ENCODE measurements around the gene NACC1. TPM values are rescaled to one million over a fixed set of nuclear protein-coding genes. Genes with fewer than 3 reads are reported as not detected.

Gene NACC1
- total and polyA plus RNA-seq, 3 donors from 2014 or later, result 38.2 to 102 (median 75.9) TPM

GRCh38 chr19:13102416-13102665 lies 15.7 kb upstream of the NACC1 start:
- H3K36me3 ChIP-seq (ENCODE audit: low read depth, missing control alignments), result no peaks in the 10 kb centered on the region
- H3K4me3 ChIP-seq, result peak overlapping the region; percentile 42 to 51
- peak overlapping the region; percentile 58 to 84 for H3K27ac ChIP-seq
- no peaks in the 10 kb centered on the region for H3K27me3 ChIP-seq
- peaks cover 22% of the 10 kb centered on the region for H3K4me1 ChIP-seq
- no peak for DNase-seq
- intact Hi-C loops (cut with DNase I; ENCODE audit: low total_unique reads), result no loop called here
- WGBS, 2 donors, result 16 to 28% methylated on average over 3 to 4 of the region's 7 CpGs
- TF ChIP-seq POLR2A (IDR thresholded peaks at IDR 0.05) (no peak), CTCF (IDR thresholded peaks at IDR 0.05) (no peak)
- no peaks in the 10 kb centered on the region for H3K9me3 ChIP-seq

GRCh38 chr19:13102666-13103580 lies 15.1 kb upstream of the NACC1 start, which contains the start of gene LYL1:
Gene LYL1, minus strand, starts transcription at chr19:13102858. Its CDS starts 1,687 bp downstream, at chr19:13101171.
- no peak for TF ChIP-seq POLR2A (IDR thresholded peaks at IDR 0.05)
- TF ChIP-seq CTCF (IDR thresholded peaks at IDR 0.05), result no peak
- intact Hi-C loops (cut with DNase I; ENCODE audit: low total_unique reads), result no loop called here
- Histone ChIP-seq H3K36me3 (ENCODE audit: low read depth, missing control alignments) (no peaks in the 10 kb centered on the region), H3K4me1 (peaks cover 19% of the 10 kb centered on the region), H3K27me3 (no peaks in the 10 kb centered on the region), H3K4me3 (peak within 1 kb of the TSS; percentile 42 to 51), H3K9me3 (no peaks in the 10 kb centered on the region), H3K27ac (peak within 1 kb of the TSS; percentile 58 to 84)
- peak; percentile 81 for DNase-seq
- WGBS, 2 donors, result 2 to 6% methylated on average over 7 to 31 of the region's 47 CpGs

GRCh38 chr19:13103581-13104359 lies 14.3 kb upstream of the NACC1 start:
- intact Hi-C loops (cut with DNase I; ENCODE audit: low total_unique reads), result no loop called here
- 68 to 69% methylated on average over 9 to 13 of the region's 13 CpGs for WGBS, 2 donors
- no peaks in the 10 kb centered on the region for H3K27me3 ChIP-seq
- TF ChIP-seq CTCF (IDR thresholded peaks at IDR 0.05) (no peak), POLR2A (IDR thresholded peaks at IDR 0.05) (no peak)
- no peaks in the 10 kb centered on the region for H3K9me3 ChIP-seq
- peaks cover 16% of the 10 kb centered on the region for H3K4me1 ChIP-seq
- H3K4me3 ChIP-seq, result peak overlapping the region in 1 of 2 donors; percentile 44
- peak overlapping the region; percentile 58 to 84 for H3K27ac ChIP-seq
- no peaks in the 10 kb centered on the region for H3K36me3 ChIP-seq (ENCODE audit: low read depth, missing control alignments)
- no peak for DNase-seq

GRCh38 chr19:13104360-13104847 lies 13.7 kb upstream of the NACC1 start:
- intact Hi-C loops (cut with DNase I; ENCODE audit: low total_unique reads), result no loop called here
- Histone ChIP-seq H3K27ac (peak overlapping the region in 1 of 2 donors; percentile 24), H3K4me1 (peaks cover 13% of the 10 kb centered on the region), H3K27me3 (no peaks in the 10 kb centered on the region), H3K4me3 (peak overlapping the region in 1 of 2 donors; percentile 44), H3K9me3 (no peaks in the 10 kb centered on the region), H3K36me3 (ENCODE audit: low read depth, missing control alignments) (no peaks in the 10 kb centered on the region)
- peak; percentile 46 for DNase-seq
- WGBS, 2 donors, result 53% methylated on average over 33 of the region's 33 CpGs; no CpG with 5 or more reads in 1 of the 2 donors
- TF ChIP-seq POLR2A (IDR thresholded peaks at IDR 0.05) (no peak), CTCF (IDR thresholded peaks at IDR 0.05) (peak; percentile 41 to 62 (median 59))

All from testis (tissue), 3 donors.